CD4-positive, alpha-beta T cell treated with Interleukin-1 beta for 1 hour (primary cell): ENCODE data around the gene CGNL1.

Experiments used
- DNase-seq, 2 donors: peaks; one replicate each; pipeline ENCODE4 v3.0.0-alpha.2; 2020 to 2022

CGNL1 gene

DNA sequence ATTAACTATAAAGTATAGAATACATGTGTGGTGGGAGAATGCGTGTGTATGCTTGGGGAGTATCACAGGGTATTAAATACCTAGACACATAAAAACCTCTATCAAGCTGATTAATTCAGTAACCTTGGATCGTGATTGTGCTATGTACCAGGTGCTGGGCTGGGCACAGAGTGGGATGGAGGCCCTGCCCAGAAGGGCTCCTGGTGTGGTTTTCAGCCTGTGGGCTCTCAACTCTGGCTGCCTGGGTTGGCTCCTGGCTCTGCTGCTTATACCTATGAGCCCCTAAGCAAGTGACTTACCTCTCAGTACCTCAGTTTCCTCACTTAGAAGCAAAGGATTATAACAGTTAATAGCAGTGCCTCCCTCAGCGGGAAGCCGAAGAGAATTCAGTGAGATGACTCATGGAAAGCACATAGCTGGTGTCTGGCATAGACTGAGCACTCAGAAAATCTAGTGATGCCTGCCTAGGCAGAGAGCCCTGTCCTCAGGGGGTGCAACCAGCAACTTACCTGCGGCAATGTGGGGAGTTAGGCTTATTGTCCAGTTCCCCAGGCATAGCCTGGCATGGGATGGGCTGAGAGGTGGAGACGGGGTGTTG is 124.8 kb downstream of the CGNL1 start:
- DNase-seq, result no peak

DNA sequence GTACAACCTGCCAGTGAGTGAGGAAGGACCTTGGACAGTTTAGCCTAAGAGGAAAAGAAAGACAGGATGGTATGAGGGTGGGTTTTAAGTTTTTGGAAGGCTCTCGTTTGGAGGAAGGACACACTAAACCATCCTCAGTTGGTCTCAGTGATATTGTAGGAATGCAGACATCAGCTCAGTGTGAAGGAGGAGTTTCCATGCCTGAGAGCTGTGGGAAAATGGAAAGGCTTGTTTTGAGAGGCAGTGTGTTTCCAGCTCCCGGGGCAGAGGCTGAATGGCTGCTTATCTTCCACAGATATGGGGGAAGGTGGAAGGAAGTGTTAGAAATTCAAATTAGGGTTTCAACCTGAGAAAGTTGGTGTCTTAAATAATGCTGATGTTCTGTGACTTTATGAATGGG is 125.8 kb downstream of the CGNL1 start:
- no peak for DNase-seq

DNA sequence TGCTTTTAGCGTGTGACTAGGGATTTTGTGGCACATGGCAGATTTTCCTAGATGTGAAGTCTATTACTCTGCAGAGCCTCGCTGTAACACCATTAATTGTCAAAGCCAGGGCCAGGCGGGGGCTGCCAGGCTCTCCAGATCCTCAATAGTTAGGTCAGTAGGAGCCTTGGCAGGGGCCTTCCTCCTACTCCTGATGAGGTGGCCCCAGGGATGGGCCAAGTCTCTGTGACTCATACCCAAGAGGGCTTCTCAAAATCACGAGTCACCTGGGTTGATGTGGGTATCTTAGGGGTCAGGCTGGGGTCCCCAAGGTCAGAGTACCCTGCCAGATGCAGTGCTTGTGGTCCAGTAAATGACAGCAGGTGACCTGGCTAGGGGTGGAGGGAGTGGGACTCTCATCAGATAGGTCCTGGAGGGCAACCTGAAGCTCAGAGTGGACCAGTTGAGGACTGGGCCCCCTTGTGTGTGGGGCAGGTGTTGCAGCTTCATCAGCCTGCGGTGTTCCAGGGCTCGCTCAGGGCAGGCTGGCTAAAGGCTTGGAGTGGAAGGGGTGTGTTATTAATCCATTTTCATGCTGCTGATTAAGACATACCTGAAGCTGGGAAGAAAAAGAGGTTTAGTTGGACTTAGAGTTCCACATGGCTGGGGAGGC is 126.9 kb downstream of the CGNL1 start:
- no peak for DNase-seq

DNA sequence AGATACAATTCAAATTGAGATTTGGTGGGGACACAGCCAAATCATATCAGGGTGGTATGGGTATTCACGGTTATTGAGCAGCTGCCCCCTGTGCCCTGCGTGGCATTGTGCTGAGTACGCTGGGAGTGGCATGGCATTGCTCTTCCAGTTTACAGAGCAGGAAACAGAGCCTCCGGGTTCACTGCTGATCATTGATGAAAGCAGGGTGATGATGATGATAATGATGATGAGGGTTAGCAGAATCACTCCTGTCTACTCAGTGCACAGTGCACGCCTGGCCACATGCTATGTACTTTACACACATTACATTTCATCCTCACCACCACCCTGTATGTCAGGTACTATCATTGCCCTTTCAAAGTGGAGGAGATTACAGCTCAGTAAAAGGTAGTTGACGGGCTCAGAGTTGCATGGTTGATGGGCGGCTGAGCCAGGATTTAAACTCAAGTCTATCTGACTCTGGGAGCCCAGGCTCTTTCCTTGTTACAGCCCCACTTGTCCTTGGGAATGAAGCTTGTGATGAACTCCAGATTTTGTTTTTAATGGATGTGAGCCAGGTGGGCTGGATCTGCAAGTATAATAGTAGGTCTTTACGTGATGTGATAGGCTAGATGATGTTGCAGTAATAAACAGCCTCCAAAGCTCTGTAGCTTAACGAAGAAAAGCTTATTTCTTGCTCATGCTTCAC is 127.8 kb downstream of the CGNL1 start:
- no peak for DNase-seq

DNA sequence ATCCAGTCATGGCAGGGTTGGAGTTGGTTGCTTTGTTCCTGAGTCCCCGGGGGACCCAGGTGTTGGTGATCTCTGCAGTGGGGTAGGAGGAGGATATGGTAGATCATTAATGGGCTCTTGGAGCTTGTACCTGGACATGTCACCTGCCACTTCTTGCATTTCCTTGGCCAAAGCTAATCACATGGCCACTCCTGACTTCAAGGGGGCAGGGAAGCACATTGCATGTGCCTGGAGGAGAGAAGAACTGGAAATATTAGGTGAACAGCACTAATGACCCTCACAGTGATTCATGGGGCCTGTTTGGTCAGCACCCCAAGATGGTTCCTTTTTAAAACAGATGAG is 128.3 kb downstream of the CGNL1 start:
- no peak for DNase-seq

DNA sequence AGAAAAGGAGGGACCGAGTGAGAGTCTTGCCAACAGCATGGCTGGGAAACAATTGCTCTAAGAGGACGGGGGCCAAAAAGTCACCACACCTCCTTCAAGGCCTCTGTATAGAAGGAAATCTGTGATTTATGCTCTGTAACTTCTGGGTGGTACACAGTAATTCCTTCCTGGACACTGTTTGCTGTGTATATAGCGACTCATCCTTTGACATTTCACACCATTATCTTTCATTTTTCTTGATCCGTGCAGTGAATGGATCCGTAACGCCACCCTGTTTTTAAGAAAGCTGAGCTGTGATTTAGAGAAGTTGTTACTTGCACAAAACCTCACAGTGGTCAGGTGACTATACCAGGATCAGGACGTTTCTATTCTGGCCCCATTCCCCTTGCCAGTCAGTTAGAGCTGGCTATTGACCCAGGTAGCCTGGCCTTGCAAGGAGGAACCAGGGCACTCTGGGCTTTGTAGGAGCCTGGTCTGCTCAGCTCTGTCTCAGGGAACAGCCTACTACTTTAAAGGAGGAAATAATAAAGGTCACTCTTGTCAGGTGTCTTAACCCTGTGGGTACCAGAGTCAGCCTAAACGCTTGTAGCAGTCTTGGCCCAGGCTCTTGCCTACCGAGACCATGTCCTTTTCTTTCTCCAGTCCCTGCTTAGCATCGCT is 128.9 kb downstream of the CGNL1 start:
- no peak for DNase-seq

DNA sequence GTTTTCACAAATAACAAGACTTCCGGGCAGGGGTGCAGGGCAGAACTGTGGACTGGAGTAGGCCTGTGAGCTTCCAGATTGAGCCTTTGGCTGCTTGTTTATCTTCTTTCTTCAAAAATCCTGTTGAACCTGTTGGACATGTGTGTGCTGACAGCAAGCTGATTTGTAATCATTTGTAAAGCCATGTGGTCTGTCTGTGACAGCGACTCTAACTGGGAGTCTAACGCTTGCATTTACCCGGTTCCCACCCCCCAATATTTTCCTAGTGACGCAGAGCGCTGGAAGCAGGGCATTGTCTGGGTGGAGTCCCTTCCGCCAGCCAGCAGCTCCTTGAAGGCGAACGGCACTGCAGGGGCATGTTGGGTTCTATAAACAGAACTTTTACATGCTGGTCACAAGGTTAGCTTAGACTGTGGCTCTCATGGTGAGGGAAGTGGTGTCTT is 129.7 kb downstream of the CGNL1 start:
- DNase-seq, result no peak

DNA sequence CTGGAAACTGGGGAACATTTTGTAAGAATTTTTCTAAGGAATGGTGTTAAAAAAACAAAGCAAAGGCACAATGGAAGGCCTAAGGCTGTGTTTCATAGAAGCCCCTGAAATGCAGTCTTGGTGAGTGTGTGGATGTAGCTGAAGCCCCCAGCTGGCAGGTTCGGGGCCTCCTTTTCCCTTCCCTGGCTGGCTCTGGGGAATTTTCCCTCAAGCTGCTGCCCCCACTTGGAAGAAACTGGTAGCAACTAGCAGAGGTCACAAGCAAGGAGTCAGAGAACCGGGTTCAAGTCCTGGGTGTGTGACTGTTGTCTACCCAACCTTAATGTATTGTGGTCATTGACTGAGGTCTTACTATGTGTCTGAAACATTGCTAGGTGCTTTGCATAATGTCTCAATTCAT is 130.1 kb downstream of the CGNL1 start:
- DNase-seq, result no peak

DNA sequence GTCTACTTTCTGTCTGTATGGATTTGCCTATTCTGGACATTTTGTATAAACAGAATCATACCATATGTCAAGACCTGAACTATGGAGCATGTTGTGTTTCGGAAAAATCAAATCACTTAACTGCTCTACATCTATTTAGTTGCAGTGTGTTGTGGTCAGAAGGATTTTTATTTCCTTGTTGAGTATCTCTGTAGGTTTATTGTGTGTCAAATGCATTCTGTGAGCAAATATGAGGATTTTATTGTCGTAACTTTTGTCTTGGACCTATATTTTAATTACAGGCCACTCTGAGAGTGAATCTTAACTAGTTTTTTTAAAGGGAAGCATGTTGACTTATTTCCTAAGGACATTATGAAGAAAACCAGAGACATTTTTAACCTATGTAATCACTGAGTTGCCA is 130.8 kb downstream of the CGNL1 start:
- DNase-seq, result no peak

DNA sequence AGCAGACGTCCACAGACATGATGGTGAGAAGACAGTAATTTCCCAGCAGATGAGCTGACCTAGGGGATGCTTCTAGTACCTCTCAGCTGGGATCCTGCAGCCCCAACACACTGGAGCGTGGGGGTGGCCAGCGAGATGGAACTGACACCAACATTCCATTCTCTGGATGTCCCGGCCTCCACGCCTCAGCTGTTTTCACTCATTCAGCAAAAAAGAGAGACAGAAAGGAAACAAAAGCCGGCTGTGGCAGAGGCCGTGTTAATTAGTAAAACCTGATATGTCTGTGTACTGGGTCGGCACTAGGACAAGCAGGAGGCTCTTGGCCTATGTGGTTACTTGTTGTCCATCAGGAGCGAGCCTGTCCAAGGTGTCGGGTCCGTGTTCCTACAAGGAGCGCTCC is 132.8 kb downstream of the CGNL1 start:
- DNase-seq, result no peak

DNA sequence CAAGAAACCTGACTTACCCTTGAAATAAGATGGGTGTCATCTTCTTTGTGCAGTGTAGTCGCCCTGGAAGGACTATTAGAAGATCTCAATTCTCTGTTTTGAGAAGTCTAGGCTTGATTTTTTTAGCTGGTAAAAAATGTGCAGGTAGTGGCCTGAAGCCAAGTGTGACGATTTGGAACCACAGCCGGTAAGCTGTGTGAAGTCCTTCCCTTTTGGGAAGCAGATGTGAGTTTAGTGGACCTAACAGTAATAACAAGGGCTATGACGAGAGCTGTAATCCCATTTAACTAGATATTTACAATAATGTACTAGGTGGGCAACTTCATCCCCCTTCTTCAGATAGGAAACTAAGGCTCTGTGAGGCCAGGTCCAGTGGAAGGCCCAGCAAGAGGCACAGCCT is 133.7 kb downstream of the CGNL1 start:
- DNase-seq, result no peak

DNA sequence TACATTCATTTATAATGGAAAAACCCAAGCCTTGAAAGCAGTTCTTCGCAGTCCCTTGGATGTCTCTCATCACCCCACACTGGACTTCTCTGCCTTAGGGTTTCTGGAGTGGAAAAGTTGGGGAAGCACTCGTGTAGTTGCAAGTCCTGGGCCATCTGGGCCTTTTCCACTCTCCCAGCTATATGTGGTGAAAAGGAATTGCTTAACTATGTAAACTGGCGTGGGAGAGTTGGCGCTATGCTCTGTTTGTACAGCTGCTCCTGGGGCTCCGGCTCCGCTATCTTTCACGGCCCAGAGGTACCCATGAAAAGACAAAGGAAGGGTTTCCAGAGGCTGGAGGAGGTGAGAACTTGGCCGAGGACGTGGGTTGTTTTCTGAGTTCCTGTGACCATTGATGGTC is 134.3 kb downstream of the CGNL1 start:
- DNase-seq, result no peak

DNA sequence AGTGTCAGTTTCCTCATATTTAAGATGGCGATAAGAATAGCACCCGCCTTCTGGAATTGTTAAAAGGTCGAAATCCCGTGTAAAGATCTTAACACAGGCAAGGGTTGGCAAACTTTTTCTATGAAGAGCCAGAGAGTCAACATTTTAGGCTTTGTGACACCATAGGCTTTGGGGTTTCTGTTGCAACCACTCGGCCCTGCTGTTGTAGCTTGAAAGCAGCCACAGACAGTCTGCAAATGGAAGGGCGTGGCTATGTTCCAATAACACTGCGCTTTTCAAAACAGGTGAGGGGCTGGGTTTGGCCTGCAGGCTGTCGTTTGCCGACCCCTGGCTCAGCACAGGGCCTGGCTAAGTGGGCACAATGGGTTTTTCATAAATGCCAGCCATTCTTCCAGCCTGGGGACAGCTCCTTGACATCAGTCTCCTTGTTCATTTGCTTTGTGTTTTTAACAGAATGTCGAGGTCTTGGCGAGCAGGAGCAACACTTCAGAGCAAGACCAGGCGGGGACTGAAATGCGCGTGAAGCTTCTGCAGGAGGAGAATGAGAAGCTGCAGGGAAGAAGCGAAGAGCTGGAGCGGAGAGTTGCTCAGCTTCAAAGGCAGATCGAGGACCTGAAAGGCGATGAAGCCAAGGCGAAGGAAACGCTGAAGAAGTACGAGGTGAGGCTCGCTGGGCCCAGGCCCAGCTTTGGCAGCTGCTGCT is 140.2 kb downstream of the CGNL1 start:
- DNase-seq, result no peak

DNA sequence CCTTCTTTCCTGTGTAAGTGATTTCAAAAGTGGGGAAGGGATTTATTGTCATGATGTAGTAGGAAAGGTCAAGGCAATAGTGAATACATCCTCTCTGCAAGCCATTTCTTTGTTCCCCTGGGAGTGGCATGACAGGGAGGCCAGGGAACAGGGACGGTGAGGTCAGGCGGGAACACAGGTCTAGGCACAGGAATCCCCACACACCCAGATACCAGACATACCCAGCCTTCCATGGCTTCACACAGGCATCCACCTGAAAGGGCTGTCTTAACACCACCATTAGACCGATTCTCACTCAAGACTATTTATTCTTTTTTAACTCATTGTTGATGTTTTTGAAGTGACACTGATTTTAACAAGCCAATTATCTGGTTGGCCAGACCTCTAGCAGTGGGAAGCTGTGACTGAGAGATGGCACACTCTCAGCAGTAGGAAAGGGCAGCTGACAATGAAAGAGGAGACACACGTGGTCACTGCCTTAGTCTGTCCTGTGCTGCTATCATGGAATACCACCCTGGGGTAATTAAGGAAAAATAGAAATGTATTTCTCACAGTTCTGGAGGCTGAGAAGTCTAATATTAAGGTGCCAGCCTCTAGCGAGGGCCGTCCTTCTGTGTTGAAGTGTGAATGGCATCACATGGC is 140.8 kb downstream of the CGNL1 start:
- no peak for DNase-seq

DNA sequence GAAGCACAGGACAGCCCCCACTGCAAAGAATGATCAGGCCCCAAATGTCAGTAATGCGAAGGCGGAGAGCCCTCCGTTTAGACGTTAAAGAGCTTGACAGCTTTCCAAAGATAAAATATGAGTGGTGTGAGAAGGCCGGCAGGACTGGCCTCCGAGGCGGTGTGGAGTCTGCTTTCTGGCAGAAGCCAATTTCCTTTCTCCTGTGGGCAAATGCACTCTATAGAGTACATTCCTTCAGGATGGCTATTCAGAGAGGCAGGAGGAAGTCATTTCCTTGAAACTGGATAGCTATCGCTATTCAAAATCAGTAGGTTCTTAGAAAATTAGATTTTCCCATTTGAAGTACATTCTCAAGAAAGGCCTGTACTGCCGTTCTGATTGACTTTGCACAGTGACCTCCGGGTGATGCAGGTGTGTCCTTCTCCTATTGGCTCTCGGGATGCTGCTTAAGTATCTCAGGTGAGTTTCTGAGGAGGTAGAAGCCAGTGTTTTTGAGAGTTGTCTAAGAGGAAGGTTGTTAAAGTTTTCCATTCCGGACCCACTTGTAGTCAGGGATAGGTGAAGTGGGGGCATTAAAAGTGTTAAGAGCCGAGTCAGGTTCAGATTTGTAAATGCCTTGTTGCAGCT is 142.6 kb downstream of the CGNL1 start:
- DNase-seq, result no peak

DNA sequence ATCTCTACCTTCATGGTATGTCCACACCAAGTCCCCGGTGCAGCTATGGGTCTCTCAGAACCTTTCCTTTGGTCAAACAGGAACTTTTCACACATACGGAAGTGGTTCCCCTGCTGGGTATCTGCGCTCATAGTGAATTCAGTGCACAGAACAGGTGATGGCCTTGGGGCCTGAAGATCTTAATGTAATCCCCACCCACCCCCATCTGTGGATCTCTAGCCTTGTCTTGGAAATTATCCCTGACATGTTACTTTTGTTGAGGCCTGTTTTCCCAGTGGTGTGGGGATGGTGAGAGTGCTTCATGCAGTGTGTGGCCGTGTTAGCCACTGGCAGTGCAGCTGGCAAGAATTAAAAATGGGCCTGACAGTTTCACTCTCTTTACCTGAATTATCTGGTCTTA is 143.5 kb downstream of the CGNL1 start:
- DNase-seq, result no peak

DNA sequence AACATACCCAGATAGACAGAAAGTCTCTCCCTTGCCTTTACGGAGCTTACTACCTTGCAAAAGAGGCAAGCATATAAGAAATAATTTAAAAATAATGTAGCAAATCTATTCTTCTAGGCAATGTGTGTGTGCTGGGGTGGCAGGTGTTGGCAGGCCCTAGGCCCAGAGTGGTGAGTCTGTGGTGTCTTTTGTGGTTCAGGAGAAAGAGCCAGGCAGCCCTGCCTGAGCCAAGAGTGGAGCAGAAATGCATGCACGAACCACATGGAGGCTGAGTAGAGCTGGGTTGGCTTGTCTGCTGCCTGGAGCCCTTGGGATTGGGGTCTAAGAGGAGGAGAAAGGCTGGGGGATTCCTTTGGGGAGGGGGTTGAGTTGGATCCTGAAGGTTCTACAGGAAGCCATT is 145.2 kb downstream of the CGNL1 start:
- DNase-seq, result no peak

DNA sequence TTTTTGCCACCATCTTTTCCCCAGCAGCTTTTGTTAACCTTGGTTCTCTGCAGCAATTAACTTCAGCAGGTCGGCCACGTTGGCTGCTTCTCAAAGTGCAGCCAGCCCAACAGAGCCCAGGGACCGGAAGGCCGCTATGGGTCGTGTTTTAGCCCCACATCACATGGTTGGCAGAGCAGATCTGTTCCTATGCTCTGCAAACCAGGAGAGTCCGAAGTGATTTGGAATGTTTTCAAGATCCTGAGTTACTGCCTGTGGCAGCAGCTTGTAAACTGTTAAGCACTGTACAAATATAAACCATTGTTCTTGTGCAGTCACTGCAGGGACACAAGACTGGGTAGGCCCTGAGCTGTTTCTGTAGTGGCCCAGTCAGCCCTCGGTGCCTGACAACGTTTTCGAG is 145.8 kb downstream of the CGNL1 start:
- DNase-seq, result no peak

DNA sequence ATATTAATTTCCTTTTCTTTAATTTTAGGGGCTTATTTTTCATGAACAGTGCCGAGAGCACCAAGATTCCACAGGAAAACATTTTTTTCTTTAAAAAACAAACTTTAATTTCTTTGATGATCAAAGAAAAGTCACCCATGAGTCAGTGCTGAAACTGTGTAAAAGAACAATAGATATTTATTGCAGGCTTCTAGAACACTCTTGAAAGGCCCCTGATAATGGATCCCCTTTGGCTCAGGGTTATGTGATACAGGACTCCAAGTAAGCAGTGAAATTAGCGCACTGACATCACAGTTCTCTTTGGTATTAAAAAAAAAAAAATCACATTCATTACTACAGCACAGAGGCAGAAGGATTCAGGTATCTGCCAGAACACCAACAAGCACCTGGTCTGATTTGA is 149.3 kb downstream of the CGNL1 start:
- DNase-seq, result no peak

DNA sequence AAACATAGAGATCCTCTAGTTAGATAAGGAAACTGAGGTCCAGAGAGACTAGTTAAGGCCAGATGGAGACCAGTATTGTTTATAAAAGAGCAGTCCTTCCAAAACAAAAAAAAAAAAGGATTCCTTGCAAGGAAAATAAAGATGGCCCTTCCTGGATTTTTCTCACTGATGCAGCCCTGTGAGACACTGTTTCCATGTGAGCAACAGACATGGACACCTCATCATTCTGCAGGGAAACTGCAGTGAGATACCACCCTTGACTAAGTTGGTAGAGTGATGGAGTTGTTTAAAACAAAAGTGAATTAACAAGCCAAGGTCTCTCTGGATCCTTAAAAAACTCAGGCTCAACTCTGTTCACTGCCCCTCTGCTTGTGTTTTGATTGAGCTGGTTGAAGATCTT is 149.8 kb downstream of the CGNL1 start:
- no peak for DNase-seq

DNA sequence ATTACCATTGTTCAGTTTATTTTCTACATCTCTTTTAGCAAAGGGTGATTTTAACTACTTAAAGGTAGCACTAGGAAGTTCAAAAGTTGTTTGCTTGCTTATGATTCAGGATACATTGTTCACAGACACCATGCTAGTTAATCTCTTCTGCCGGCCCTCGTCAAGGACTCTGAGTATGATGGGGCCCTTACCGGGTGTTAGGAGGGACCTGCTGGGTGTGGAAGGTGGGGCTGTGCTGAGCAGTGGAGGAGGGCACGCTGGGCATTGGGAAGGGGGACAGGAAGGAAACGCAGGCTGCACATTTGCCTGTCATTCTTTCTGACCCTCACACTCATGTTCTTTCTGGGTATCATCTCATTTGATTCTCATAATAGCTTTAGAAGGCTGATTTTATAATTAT is 150.3 kb downstream of the CGNL1 start:
- DNase-seq, result no peak

DNA sequence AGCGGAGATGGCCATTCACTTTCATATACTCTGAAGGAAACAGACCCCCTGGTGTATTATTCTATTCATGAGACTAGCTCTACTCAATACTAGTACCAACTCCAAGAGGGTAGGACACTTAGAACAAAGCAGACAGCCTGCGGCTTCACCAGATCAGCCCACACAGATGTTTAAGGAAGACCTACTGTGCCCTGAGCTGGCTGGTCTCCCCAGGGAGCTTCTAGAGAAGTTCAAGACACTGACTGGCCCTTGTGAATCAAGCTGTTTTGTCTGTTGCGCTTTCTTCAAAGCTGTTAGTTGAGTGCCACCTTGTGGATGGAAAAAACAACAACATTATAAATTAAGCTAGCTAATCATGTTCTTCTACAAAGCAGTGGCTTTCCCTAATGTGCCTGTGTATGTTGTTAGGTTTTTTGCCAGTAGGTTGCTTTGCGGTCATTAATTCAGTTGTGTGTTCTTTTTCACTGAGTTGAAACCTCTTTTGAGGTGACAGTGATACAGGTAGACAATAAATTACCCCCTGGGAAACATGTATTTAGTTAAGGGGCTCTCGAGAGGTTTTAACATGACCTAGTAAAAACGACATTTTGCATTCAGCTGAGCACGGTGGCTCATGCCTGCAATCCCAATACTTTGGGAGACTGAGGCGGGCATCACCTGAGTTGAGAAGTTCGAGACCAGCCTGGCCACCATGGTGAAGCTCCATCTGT is 151.2 kb downstream of the CGNL1 start:
- peak; percentile 41 to 66 for DNase-seq
